Neural crest cell (in vitro differentiated cells): Measurements from ENCODE around the gene SSX2IP. TPM values are rescaled to one million over a fixed set of nuclear protein-coding genes. Genes with fewer than 3 reads are reported as not detected.
"Not testable (repeated sequence)": the region's sequence is repeated elsewhere in the genome, so short reads cannot be mapped to it uniquely, and the experiment has no call there.

Experiments
- DNase-seq: peaks from one replicate; pipeline ENCODE4 v3.0.0; 2021; ENCODE audit warnings: low read depth, mixed read lengths, low spot score
- H3K27ac Mint-ChIP-seq: one replicate; pipeline ENCODE4 v1.8.0; 2021; ENCODE audit warnings: mild to moderate bottlenecking, mixed read lengths; ENCODE audit not compliant: unreplicated experiment
- H3K27me3 Mint-ChIP-seq: 2 replicates; pipeline ENCODE4 v1.8.0; 2021; ENCODE audit warnings: low read depth, mild to moderate bottlenecking, mixed read lengths
- H3K36me3 Mint-ChIP-seq: 2 replicates; pipeline ENCODE4 v1.8.0; 2021; ENCODE audit warnings: low read depth, mild to moderate bottlenecking, mixed read lengths
- H3K4me1 Mint-ChIP-seq: 2 replicates; pipeline ENCODE4 v1.8.0; 2021; ENCODE audit warnings: mixed read lengths
- H3K4me3 Mint-ChIP-seq: one replicate; pipeline ENCODE4 v1.8.0; 2021; ENCODE audit warnings: mild to moderate bottlenecking, mixed read lengths
- H3K9me3 Mint-ChIP-seq: 2 replicates; pipeline ENCODE4 v1.8.0; 2021; ENCODE audit warnings: mixed read lengths
- CTCF ChIP-seq: fragments of 200-600 bp; sonication (generic); conservative IDR thresholded peaks from 2 replicates; pipeline ENCODE4 v1.5.0; 2021; ENCODE audit warnings: antibody characterized with exemption, mild to moderate bottlenecking
- total RNA-seq: library from RNA; stranded (reverse); gene quantifications from 2 replicates; pipeline ENCODE4 v1.2.1, GENCODE V29; 2021

SSX2IP gene
- total RNA-seq, 1 donor from 2014 or later = 24.4 TPM

GRCh38 chr1:84722794-84723193 lies 32.5 kb upstream of the SSX2IP start:
- Mint-ChIP-seq H3K4me1 (peaks cover 27% of the 10 kb centered on the region), H3K4me3 (no peak overlapping the region)
- no peak for TF ChIP-seq CTCF

GRCh38 chr1:84721872-84722271 lies 31.6 kb upstream of the SSX2IP start:
- H3K36me3 Mint-ChIP-seq, DNase-seq, H3K27ac Mint-ChIP-seq, H3K27me3 Mint-ChIP-seq, H3K9me3 Mint-ChIP-seq, H3K4me3 Mint-ChIP-seq: not testable (repeated sequence)
- H3K4me1 Mint-ChIP-seq = peaks cover 27% of the 10 kb centered on the region

More at GRCh38 chr1:84722794-84723193, 32.5 kb upstream of the SSX2IP start:
- DNase-seq = no peak
- Mint-ChIP-seq H3K27me3 (peaks cover 5% of the 10 kb centered on the region), H3K9me3 (no peaks in the 10 kb centered on the region), H3K27ac (no peak overlapping the region), H3K36me3 (no peaks in the 10 kb centered on the region)

- H3K27ac Mint-ChIP-seq = no peak overlapping the region
- no peak overlapping the region for H3K4me3 Mint-ChIP-seq
- H3K36me3 Mint-ChIP-seq = no peaks in the 10 kb centered on the region
- peaks cover 30% of the 10 kb centered on the region for H3K4me1 Mint-ChIP-seq
- H3K27me3 Mint-ChIP-seq = peaks cover 3% of the 10 kb centered on the region
- no peaks in the 10 kb centered on the region for H3K9me3 Mint-ChIP-seq
- TF ChIP-seq CTCF = no peak
- no peak for DNase-seq
These were observed 30.9 kb upstream of the SSX2IP start for GRCh38 chr1:84721152-84721551.

GRCh38 chr1:84720221-84720780 lies 30.0 kb upstream of the SSX2IP start:
- no peak for TF ChIP-seq CTCF
- Mint-ChIP-seq H3K9me3 (no peaks in the 10 kb centered on the region), H3K36me3 (no peaks in the 10 kb centered on the region), H3K4me3 (no peak overlapping the region), H3K27me3 (peaks cover 3% of the 10 kb centered on the region), H3K27ac (peak overlapping the region; percentile 5), H3K4me1 (peaks cover 38% of the 10 kb centered on the region)
- DNase-seq = no peak

- no peak for DNase-seq
- Mint-ChIP-seq H3K27ac (peak overlapping the region; percentile 5), H3K9me3 (no peaks in the 10 kb centered on the region), H3K27me3 (peaks cover 3% of the 10 kb centered on the region), H3K4me1 (peaks cover 43% of the 10 kb centered on the region), H3K36me3 (no peaks in the 10 kb centered on the region), H3K4me3 (no peak overlapping the region)
- TF ChIP-seq CTCF = no peak
These were observed 29.4 kb upstream of the SSX2IP start for GRCh38 chr1:84719543-84720217.

- Mint-ChIP-seq H3K4me1 (peaks cover 33% of the 10 kb centered on the region), H3K9me3 (no peaks in the 10 kb centered on the region), H3K4me3 (peak overlapping the region; percentile 5), H3K27ac (no peak overlapping the region), H3K36me3 (no peaks in the 10 kb centered on the region), H3K27me3 (no peaks in the 10 kb centered on the region)
- no peak for DNase-seq
- TF ChIP-seq CTCF = no peak
These were observed 25.2 kb upstream of the SSX2IP start for GRCh38 chr1:84715342-84716019.
